Body of pancreas (tissue), 4 donors: ENCODE results near the gene MOCS2. TPM values are rescaled to one million over a fixed set of nuclear protein-coding genes. Genes with fewer than 3 reads are reported as not detected.

ENCODE experiments used
- ATAC-seq: fragments of 150-250 bp; one replicate; pipeline ENCODE4 v1.9.1; 2016
- DNase-seq, 4 donors: peaks; one replicate each; pipeline ENCODE4 v3.0.0-alpha.2; 2019
- H3K27ac ChIP-seq, 4 donors: fragments of 200-600 bp; sonication (generic); 1 replicate in 3 of 4; 2 replicates in 1 of 4; pipeline versions ENCODE4 v1.5.1 to v1.6.1; 2016 to 2019; ENCODE audit warnings: mild to moderate bottlenecking in 1 of 4, mixed read lengths in 1 of 4, moderate library complexity in 1 of 4
- H3K27me3 ChIP-seq, 2 donors: fragments of 200-600 bp; sonication (generic); one replicate each; pipeline ENCODE4 v1.6.0; 2016; ENCODE audit warnings: mild to moderate bottlenecking in 1 of 2
- H3K36me3 ChIP-seq, 2 donors: fragments of 200-600 bp; sonication (generic); replicated peaks in 1 of 2; 2 replicates each; pipeline ENCODE4 v1.5.1; 2016; ENCODE audit warnings: low read depth in 2 of 2; ENCODE audit not compliant: insufficient read depth in 1 of 2
- H3K4me1 ChIP-seq: fragments of 200-600 bp; sonication (generic); one replicate; pipeline ENCODE4 v1.6.0; 2016
- H3K4me3 ChIP-seq, 2 donors: fragments of 200-600 bp; sonication (generic); 1 replicate in 1 of 2; 2 replicates in 1 of 2; pipeline ENCODE4 v1.5.1; 2016 to 2019
- H3K9me3 ChIP-seq, 3 donors: fragments of 200-600 bp; sonication (generic); 1 replicate in 2 of 3; 2 replicates in 1 of 3; pipeline ENCODE4 v1.5.1; 2016
- CTCF ChIP-seq, 7 experiments: fragments of 450-650 bp in 4 of 7; fragments of 200-600 bp in 3 of 7; sonication (generic) in 3 of 7; IDR thresholded peaks; one replicate each; pipeline ENCODE4 v1.5.1; 2016 to 2019; ENCODE audit warnings: antibody characterized with exemption in 7 of 7
- POLR2A ChIP-seq, 3 donors: fragments of 450-650 bp; IDR thresholded peaks; one replicate each; pipeline ENCODE4 v1.6.1; 2016; ENCODE audit warnings: antibody characterized with exemption in 3 of 3, mild to moderate bottlenecking in 2 of 3
- WGBS, 2 donors: methylation state at CpG; one replicate each; pipeline ENCODE4 v1.1.5; 2017; 5-methylcytosine and 5-hydroxymethylcytosine counted together
- intact Hi-C: fragments of 100-400 bp; cut with DNase I; formaldehyde crosslinking; loops from one replicate; pipeline ENCODE4 v1.15.1; 2023
- total RNA-seq, 2 donors: library from RNA; depleted of rRNA; stranded (reverse); fragments of >200 nt; gene quantifications; one replicate each; pipeline ENCODE4 v1.1.0, GENCODE V29; 2016

MOCS2 gene
- total RNA-seq, 2 donors from 2014 or later, result 17.8 to 27.5 TPM

DNA sequence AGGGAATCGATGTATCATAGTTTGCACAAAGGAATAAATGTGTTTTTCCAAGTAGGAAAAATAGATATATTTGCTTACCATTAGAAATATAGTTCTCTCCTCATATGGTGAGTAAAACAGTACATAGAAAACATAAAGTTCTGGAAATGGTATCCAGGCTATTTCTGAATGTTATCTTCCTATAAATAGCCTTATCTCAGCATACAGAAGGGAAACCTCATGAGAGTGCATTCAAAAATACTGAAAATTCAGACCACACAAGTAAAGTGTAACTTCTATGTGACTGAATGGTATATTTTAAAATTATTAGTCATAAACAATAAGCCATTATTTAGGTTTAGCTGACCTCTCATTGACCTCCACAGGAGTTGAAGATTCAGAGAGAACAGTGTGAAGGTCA lies 43.5 kb downstream of the MOCS2 start:
- Histone ChIP-seq H3K4me3 (no peak overlapping the region), H3K36me3 (peaks cover 0 to 4% of the 10 kb centered on the region in 2 donors), H3K4me1 (no peaks in the 10 kb centered on the region), H3K27me3 (no peaks in the 10 kb centered on the region), H3K27ac (no peak overlapping the region), H3K9me3 (no peaks in the 10 kb centered on the region)
- WGBS, 2 donors, result 96 to 100% methylated on average over 1 of the region's 1 CpG
- intact Hi-C loops, result no loop called here
- ATAC-seq (no peak), DNase-seq (no peak)
- no peak for TF ChIP-seq CTCF (IDR thresholded peaks at IDR 0.05)
- TF ChIP-seq POLR2A (IDR thresholded peaks at IDR 0.05), result no peak

DNA sequence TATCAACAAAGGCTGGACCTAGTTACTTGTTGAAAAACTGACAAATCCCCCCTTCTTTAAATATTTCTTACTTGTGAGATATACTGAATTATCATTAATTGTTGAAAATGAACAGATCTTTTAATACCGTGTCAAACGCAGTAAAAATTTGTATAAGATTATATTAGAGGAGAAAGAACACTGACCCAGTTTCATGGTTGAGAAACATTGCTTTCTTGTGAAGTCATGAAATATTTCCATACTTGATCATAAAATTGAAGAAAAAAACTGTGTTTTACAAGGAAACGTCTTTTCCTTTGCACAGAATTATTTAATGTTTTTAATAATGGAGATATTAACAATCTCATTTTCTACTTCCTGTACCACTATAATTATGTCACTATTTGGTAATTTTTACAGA lies 45.8 kb downstream of the MOCS2 start:
- no peaks in the 10 kb centered on the region for H3K4me1 ChIP-seq
- ATAC-seq (no peak), DNase-seq (no peak)
- intact Hi-C loops, result no loop called here
- H3K4me3 ChIP-seq, result no peak overlapping the region
- TF ChIP-seq CTCF (IDR thresholded peaks at IDR 0.05) (no peak), POLR2A (IDR thresholded peaks at IDR 0.05) (no peak)
- H3K27me3 ChIP-seq, result no peaks in the 10 kb centered on the region
- no peaks in the 10 kb centered on the region for H3K9me3 ChIP-seq
- peaks cover 0 to 4% of the 10 kb centered on the region in 2 donors for H3K36me3 ChIP-seq
- 79 to 82% methylated on average over 3 of the region's 3 CpGs for WGBS, 2 donors
- no peak overlapping the region for H3K27ac ChIP-seq

DNA sequence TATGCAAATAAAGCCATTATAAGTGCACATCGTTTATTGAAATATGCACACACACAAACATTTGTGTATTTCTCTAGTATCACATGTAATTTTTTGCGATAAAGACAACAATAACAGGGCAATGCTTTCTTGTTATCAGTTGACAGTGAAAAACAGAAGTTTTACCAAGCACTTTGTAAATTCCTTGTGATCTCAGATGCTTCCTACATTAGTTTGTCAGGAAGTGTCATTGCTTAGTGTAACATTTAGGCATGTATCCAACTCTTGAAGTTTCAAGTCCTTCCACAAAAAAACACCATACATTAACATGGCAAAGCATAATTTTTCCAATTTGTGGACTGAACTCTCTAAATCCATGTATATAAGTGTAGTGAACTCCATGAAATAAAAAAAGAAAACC lies 46.4 kb downstream of the MOCS2 start:
- no peak for ATAC-seq
- 36 to 68% methylated on average over 2 of the region's 2 CpGs for WGBS, 2 donors
- TF ChIP-seq CTCF (IDR thresholded peaks at IDR 0.05), result no peak
- no peak for TF ChIP-seq POLR2A (IDR thresholded peaks at IDR 0.05)
- Histone ChIP-seq H3K27me3 (no peaks in the 10 kb centered on the region), H3K9me3 (no peaks in the 10 kb centered on the region), H3K36me3 (peaks cover 0 to 4% of the 10 kb centered on the region in 2 donors), H3K4me1 (no peaks in the 10 kb centered on the region), H3K4me3 (no peak overlapping the region), H3K27ac (no peak overlapping the region)
- DNase-seq, result no peak
- intact Hi-C loops, result no loop called here

- WGBS, 2 donors, result 91 to 94% methylated on average over 5 of the region's 5 CpGs
- Histone ChIP-seq H3K9me3 (no peaks in the 10 kb centered on the region), H3K4me1 (no peaks in the 10 kb centered on the region), H3K27ac (no peak overlapping the region), H3K36me3 (peaks cover 0 to 4% of the 10 kb centered on the region in 2 donors), H3K27me3 (no peaks in the 10 kb centered on the region), H3K4me3 (no peak overlapping the region)
- no peak for ATAC-seq
- intact Hi-C loops, result no loop called here
- TF ChIP-seq CTCF (IDR thresholded peaks at IDR 0.05), result no peak
- no peak for TF ChIP-seq POLR2A (IDR thresholded peaks at IDR 0.05)
- DNase-seq, result no peak
Measured at GRCh38 chr5:53059281-53059680, 50.3 kb downstream of the MOCS2 start.

DNA sequence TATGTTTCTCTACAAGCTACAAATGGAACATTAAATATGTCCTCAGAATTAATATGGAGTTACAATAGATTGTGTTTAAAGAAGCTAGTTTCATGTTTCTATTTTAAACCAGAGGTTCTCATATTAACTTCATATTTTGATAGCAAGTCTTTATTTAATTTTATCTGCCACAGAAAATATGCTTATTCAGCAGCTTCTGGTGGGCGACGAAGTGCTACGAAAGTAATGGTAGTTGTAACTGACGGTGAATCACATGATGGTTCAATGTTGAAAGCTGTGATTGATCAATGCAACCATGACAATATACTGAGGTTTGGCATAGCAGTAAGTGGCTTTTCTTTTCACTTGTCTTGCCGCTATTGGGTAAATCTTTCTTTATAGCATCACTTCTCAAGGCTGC lies 54.2 kb downstream of the MOCS2 start:
- Histone ChIP-seq H3K27me3 (no peaks in the 10 kb centered on the region), H3K27ac (no peak overlapping the region), H3K9me3 (no peaks in the 10 kb centered on the region), H3K4me1 (no peaks in the 10 kb centered on the region), H3K4me3 (no peak overlapping the region), H3K36me3 (peaks cover 0 to 4% of the 10 kb centered on the region in 2 donors)
- ATAC-seq (no peak), DNase-seq (no peak)
- 76 to 84% methylated on average over 5 of the region's 5 CpGs for WGBS, 2 donors
- intact Hi-C loops, result no loop called here
- no peak for TF ChIP-seq POLR2A (IDR thresholded peaks at IDR 0.05)
- TF ChIP-seq CTCF (IDR thresholded peaks at IDR 0.05), result no peak
